Esophagus squamous epithelium (tissue), 4 donors: Measurements from ENCODE around the gene TMC8.

ENCODE experiments used
- POLR2A ChIP-seq, 4 donors: fragments of 450-650 bp; IDR thresholded peaks; one replicate each; pipeline ENCODE4 v1.6.1; 2017; ENCODE audit warnings: antibody characterized with exemption in 4 of 4, mild to moderate bottlenecking in 4 of 4, moderate library complexity in 3 of 4
- TF ChIP-seq, protein P1 (sequence below), 6 experiments: fragments of 450-650 bp in 4 of 6; fragments of 200-600 bp in 2 of 6; sonication (generic) in 2 of 6; IDR thresholded peaks; one replicate each; pipeline ENCODE4 v1.5.1; 2016 to 2019; ENCODE audit warnings: antibody characterized with exemption in 6 of 6, mild to moderate bottlenecking in 4 of 6, moderate library complexity in 4 of 6

DNA sequence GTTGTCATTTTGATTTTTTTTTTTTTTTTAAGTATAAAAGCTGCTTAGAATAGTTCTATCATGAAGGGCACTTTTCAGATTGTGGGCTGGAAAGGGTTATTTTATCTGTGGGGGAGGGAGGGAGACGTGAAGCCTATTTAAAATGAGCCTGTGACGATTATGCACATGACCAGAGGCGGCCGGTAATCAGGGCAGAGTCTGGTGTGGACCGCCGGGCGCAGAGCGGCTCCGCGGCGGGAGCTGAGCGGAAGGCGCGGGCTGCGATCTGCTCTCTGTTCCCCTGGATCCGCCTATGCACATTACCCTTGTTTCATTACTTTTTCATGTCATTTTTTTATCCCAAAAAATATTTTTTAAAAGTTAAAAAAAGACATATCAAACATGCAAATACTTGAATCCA lies 25.5 kb upstream of the TMC8 start:
- TF ChIP-seq, protein P1, sequence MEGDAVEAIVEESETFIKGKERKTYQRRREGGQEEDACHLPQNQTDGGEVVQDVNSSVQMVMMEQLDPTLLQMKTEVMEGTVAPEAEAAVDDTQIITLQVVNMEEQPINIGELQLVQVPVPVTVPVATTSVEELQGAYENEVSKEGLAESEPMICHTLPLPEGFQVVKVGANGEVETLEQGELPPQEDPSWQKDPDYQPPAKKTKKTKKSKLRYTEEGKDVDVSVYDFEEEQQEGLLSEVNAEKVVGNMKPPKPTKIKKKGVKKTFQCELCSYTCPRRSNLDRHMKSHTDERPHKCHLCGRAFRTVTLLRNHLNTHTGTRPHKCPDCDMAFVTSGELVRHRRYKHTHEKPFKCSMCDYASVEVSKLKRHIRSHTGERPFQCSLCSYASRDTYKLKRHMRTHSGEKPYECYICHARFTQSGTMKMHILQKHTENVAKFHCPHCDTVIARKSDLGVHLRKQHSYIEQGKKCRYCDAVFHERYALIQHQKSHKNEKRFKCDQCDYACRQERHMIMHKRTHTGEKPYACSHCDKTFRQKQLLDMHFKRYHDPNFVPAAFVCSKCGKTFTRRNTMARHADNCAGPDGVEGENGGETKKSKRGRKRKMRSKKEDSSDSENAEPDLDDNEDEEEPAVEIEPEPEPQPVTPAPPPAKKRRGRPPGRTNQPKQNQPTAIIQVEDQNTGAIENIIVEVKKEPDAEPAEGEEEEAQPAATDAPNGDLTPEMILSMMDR (IDR thresholded peaks at IDR 0.05) = no peak
- TF ChIP-seq POLR2A (IDR thresholded peaks at IDR 0.05) = no peak
